Neuron (in vitro differentiated cells): ENCODE results near the gene CLBA1.

ENCODE experiments used
- H2AFZ ChIP-seq: one replicate; pipeline ENCODE4 v1.6.1; 2013; ENCODE audit warnings: low read depth, mild to moderate bottlenecking, inconsistent platforms, low read length, moderate library complexity
- H3K27me3 ChIP-seq: one replicate; pipeline ENCODE4 v1.6.1; 2013; ENCODE audit warnings: low read length; ENCODE audit not compliant: insufficient read depth
- H3K36me3 ChIP-seq: one replicate; pipeline ENCODE4 v1.6.1; 2013; ENCODE audit warnings: low read length; ENCODE audit not compliant: insufficient read depth
- H3K4me1 ChIP-seq: one replicate; pipeline ENCODE4 v1.6.1; 2013; ENCODE audit warnings: low read length; ENCODE audit not compliant: insufficient read depth
- H3K4me3 ChIP-seq: 2 replicates; pipeline ENCODE4 v1.5.1; 2013; ENCODE audit warnings: mild to moderate bottlenecking, low read length, moderate library complexity
- H3K9me3 ChIP-seq: one replicate; pipeline ENCODE4 v1.6.1; 2013; ENCODE audit warnings: low read length

Gene CLBA1

GRCh38 chr14:104953097-104953496 is 32.5 kb upstream of the CLBA1 start:
- H2AFZ ChIP-seq: no peak overlapping the region
- no peaks in the 10 kb centered on the region for H3K4me1 ChIP-seq
- no peaks in the 10 kb centered on the region for H3K36me3 ChIP-seq
- peaks cover 32% of the 10 kb centered on the region for H3K27me3 ChIP-seq
- H3K9me3 ChIP-seq: peaks cover 5% of the 10 kb centered on the region
- no peak overlapping the region for H3K4me3 ChIP-seq

GRCh38 chr14:104953896-104954656 is 31.5 kb upstream of the CLBA1 start:
- peaks cover 5% of the 10 kb centered on the region for H3K9me3 ChIP-seq
- H2AFZ ChIP-seq: no peak overlapping the region
- no peaks in the 10 kb centered on the region for H3K36me3 ChIP-seq
- no peaks in the 10 kb centered on the region for H3K4me1 ChIP-seq
- no peak overlapping the region for H3K4me3 ChIP-seq
- peaks cover 35% of the 10 kb centered on the region for H3K27me3 ChIP-seq

GRCh38 chr14:104954746-104955395 is 30.7 kb upstream of the CLBA1 start:
- Histone ChIP-seq H3K4me1 (no peaks in the 10 kb centered on the region), H3K36me3 (no peaks in the 10 kb centered on the region), H3K27me3 (peaks cover 35% of the 10 kb centered on the region), H3K4me3 (no peak overlapping the region), H2AFZ (no peak overlapping the region), H3K9me3 (peaks cover 2% of the 10 kb centered on the region)

GRCh38 chr14:104955396-104955770 is 30.2 kb upstream of the CLBA1 start:
- Histone ChIP-seq H2AFZ (no peak overlapping the region), H3K9me3 (no peaks in the 10 kb centered on the region), H3K4me3 (no peak overlapping the region), H3K4me1 (no peaks in the 10 kb centered on the region), H3K27me3 (peaks cover 37% of the 10 kb centered on the region), H3K36me3 (no peaks in the 10 kb centered on the region)

GRCh38 chr14:104956290-104956890 is 29.2 kb upstream of the CLBA1 start:
- Histone ChIP-seq H3K4me3 (no peak overlapping the region), H2AFZ (no peak overlapping the region)

GRCh38 chr14:104957146-104958113 is 28.2 kb upstream of the CLBA1 start:
- no peaks in the 10 kb centered on the region for H3K4me1 ChIP-seq
- peaks cover 39% of the 10 kb centered on the region for H3K27me3 ChIP-seq
- H3K9me3 ChIP-seq: no peaks in the 10 kb centered on the region
- no peak overlapping the region for H2AFZ ChIP-seq
- H3K4me3 ChIP-seq: no peak overlapping the region
- no peaks in the 10 kb centered on the region for H3K36me3 ChIP-seq

More at GRCh38 chr14:104956290-104956890, 29.2 kb upstream of the CLBA1 start:
- no peaks in the 10 kb centered on the region for H3K36me3 ChIP-seq
- peaks cover 39% of the 10 kb centered on the region for H3K27me3 ChIP-seq
- no peaks in the 10 kb centered on the region for H3K4me1 ChIP-seq
- no peaks in the 10 kb centered on the region for H3K9me3 ChIP-seq

- Histone ChIP-seq H2AFZ (no peak overlapping the region), H3K4me3 (no peak overlapping the region), H3K36me3 (no peaks in the 10 kb centered on the region), H3K9me3 (no peaks in the 10 kb centered on the region), H3K27me3 (peaks cover 43% of the 10 kb centered on the region), H3K4me1 (peaks cover 15% of the 10 kb centered on the region)
Observed at GRCh38 chr14:104964546-104964945, 21.0 kb upstream of the CLBA1 start.

GRCh38 chr14:104965561-104966231 is 19.9 kb upstream of the CLBA1 start:
- Histone ChIP-seq H3K27me3 (peaks cover 42% of the 10 kb centered on the region), H3K4me1 (peaks cover 15% of the 10 kb centered on the region), H3K9me3 (no peaks in the 10 kb centered on the region), H3K36me3 (no peaks in the 10 kb centered on the region), H3K4me3 (no peak overlapping the region), H2AFZ (no peak overlapping the region)

GRCh38 chr14:104966261-104966865 is 19.2 kb upstream of the CLBA1 start:
- Histone ChIP-seq H3K36me3 (no peaks in the 10 kb centered on the region), H3K9me3 (no peaks in the 10 kb centered on the region), H2AFZ (no peak overlapping the region), H3K4me1 (peaks cover 15% of the 10 kb centered on the region), H3K4me3 (no peak overlapping the region), H3K27me3 (peaks cover 44% of the 10 kb centered on the region)

GRCh38 chr14:104966981-104967385 is 18.6 kb upstream of the CLBA1 start:
- H2AFZ ChIP-seq: no peak overlapping the region
- no peak overlapping the region for H3K4me3 ChIP-seq
- no peaks in the 10 kb centered on the region for H3K9me3 ChIP-seq
- H3K4me1 ChIP-seq: peaks cover 15% of the 10 kb centered on the region
- H3K36me3 ChIP-seq: no peaks in the 10 kb centered on the region
- peaks cover 44% of the 10 kb centered on the region for H3K27me3 ChIP-seq

- no peaks in the 10 kb centered on the region for H3K9me3 ChIP-seq
- H2AFZ ChIP-seq: no peak overlapping the region
- no peak overlapping the region for H3K4me3 ChIP-seq
- H3K27me3 ChIP-seq: peaks cover 49% of the 10 kb centered on the region
- H3K36me3 ChIP-seq: no peaks in the 10 kb centered on the region
- peaks cover 17% of the 10 kb centered on the region for H3K4me1 ChIP-seq
Observed at GRCh38 chr14:104967386-104968152, 18.0 kb upstream of the CLBA1 start.
